H1 (cell line): ENCODE results near the gene CLEC4F. TPM values are rescaled to one million over a fixed set of nuclear protein-coding genes. Genes with fewer than 3 reads are reported as not detected.

Experiments used
- CTCF ChIA-PET: fragments of 300-600 bp; sonication (Branson Sonifier 250); formaldehyde crosslinking; loops from one replicate; lab custom pipeline; 2021; ENCODE audit not compliant: partially characterized antibody; lab: Charles Lee
- POLR2A ChIA-PET: fragments of 300-600 bp; sonication (Branson Sonifier 250); formaldehyde crosslinking; loops from one replicate; lab custom pipeline; 2021; ENCODE audit warnings: inconsistent platforms; ENCODE audit not compliant: partially characterized antibody; lab: Charles Lee
- DNase-seq, 2 experiments: peaks; one replicate each; pipeline versions ENCODE4 v3.0.0 to v3.0.0-alpha.2; 2010 to 2022; ENCODE audit warnings: low spot score in 2 of 2, low read depth in 1 of 2, mixed read lengths in 1 of 2
- FAIRE-seq: peaks from 2 replicates; lab custom pipeline; 2011; peaks lifted over from hg19 to GRCh38; lab: Jason Lieb, UNC
- H2AFZ ChIP-seq: 2 replicates; pipeline ENCODE4 v1.8.1; 2012; ENCODE audit warnings: low read length, inconsistent platforms
- H2AK5ac ChIP-seq: 2 replicates; pipeline ENCODE4 v1.6.1; 2013; ENCODE audit warnings: low read depth, low read length
- H2BK120ac ChIP-seq: replicated peaks from 2 replicates; pipeline ENCODE3; 2013; ENCODE audit warnings: low read depth, low read length, inconsistent platforms
- H2BK12ac ChIP-seq: 2 replicates; pipeline ENCODE4 v1.6.1; 2013; ENCODE audit warnings: low read depth, low read length
- H2BK15ac ChIP-seq: 2 replicates; pipeline ENCODE4 v1.6.1; 2013; ENCODE audit warnings: low read length
- H2BK20ac ChIP-seq: 2 replicates; pipeline ENCODE4 v1.6.1; 2013; ENCODE audit warnings: low read length
- H2BK5ac ChIP-seq: 2 replicates; pipeline ENCODE4 v1.6.1; 2013; ENCODE audit warnings: low read depth, low read length
- H3K14ac ChIP-seq: 2 replicates; pipeline ENCODE4 v1.6.1; 2013; ENCODE audit warnings: inconsistent platforms; ENCODE audit not compliant: insufficient read length
- H3K18ac ChIP-seq: 2 replicates; pipeline ENCODE4 v1.6.1; 2013; ENCODE audit warnings: low read length; ENCODE audit errors: extremely low read depth
- H3K23ac ChIP-seq: 2 replicates; pipeline ENCODE4 v1.6.1; 2013; ENCODE audit warnings: inconsistent platforms; ENCODE audit not compliant: insufficient read length
- H3K23me2 ChIP-seq: 2 replicates; pipeline ENCODE4 v1.6.1; 2013; ENCODE audit warnings: low read depth, low read length
- H3K27ac ChIP-seq: 2 replicates; pipeline ENCODE4 v1.6.1; 2011; ENCODE audit warnings: low read depth, low read length, inconsistent platforms
- H3K27me3 ChIP-seq, 4 experiments: replicated peaks in 1 of 4; 1 replicate in 1 of 4; 2 replicates in 3 of 4; pipeline versions ENCODE4 v1.6.1 to v1.8.1; 2011 to 2013; ENCODE audit warnings: low read length in 3 of 4, mild to moderate bottlenecking in 3 of 4, inconsistent platforms in 2 of 4, mixed read lengths in 2 of 4, moderate library complexity in 1 of 4; ENCODE audit not compliant: control insufficient read depth in 3 of 4, insufficient read depth in 3 of 4; ENCODE audit errors: extremely low read depth in 1 of 4
- H3K36me3 ChIP-seq, 4 experiments: 2 replicates each; pipeline versions ENCODE4 v1.6.1 to v1.8.1; 2011 to 2013; ENCODE audit warnings: mild to moderate bottlenecking in 4 of 4, low read length in 3 of 4, moderate library complexity in 2 of 4, control low read depth in 1 of 4, inconsistent platforms in 1 of 4; ENCODE audit not compliant: insufficient read depth in 4 of 4, control insufficient read depth in 2 of 4
- H3K4ac ChIP-seq: replicated peaks from 2 replicates; pipeline ENCODE3; 2013; ENCODE audit warnings: low read length, low read depth, mixed read lengths, inconsistent platforms; ENCODE audit not compliant: insufficient read length
- H3K4me1 ChIP-seq, 4 experiments: replicated peaks in 1 of 4; 1 replicate in 1 of 4; 2 replicates in 3 of 4; pipeline versions ENCODE4 v1.6.1 to v1.8.1; 2011 to 2013; ENCODE audit warnings: low read length in 3 of 4, inconsistent platforms in 2 of 4, mixed read lengths in 1 of 4; ENCODE audit not compliant: insufficient read depth in 4 of 4, control insufficient read depth in 3 of 4
- H3K4me2 ChIP-seq, 2 experiments: 2 replicates each; pipeline versions ENCODE4 v1.6.1 to v1.8.1; 2011 to 2013; ENCODE audit warnings: low read depth in 2 of 2, low read length in 2 of 2, control low read depth in 1 of 2, inconsistent platforms in 1 of 2, mild to moderate bottlenecking in 1 of 2; ENCODE audit not compliant: insufficient read depth in 1 of 2
- H3K4me3 ChIP-seq, 4 experiments: fragments of 200-600, 300-600 bp in 1 of 4; sonication (generic), shearing (Covaris generic), sonication (Bioruptor Twin) in 1 of 4; 2 replicates each; pipeline versions ENCODE4 v1.5.1 to v1.8.1; 2011 to 2016; ENCODE audit warnings: low read length in 4 of 4, low read depth in 3 of 4, control low read depth in 2 of 4, inconsistent platforms in 2 of 4, mild to moderate bottlenecking in 2 of 4, mixed read lengths in 1 of 4, moderate library complexity in 1 of 4; ENCODE audit not compliant: insufficient read depth in 2 of 4; ENCODE audit errors: extremely low read depth in 1 of 4
- H3K56ac ChIP-seq: replicated peaks from 2 replicates; pipeline ENCODE3; 2013; ENCODE audit warnings: low read depth, mild to moderate bottlenecking, mixed read lengths, low read length, inconsistent platforms; ENCODE audit not compliant: insufficient read length
- H3K79me1 ChIP-seq: 2 replicates; pipeline ENCODE4 v1.6.1; 2013; ENCODE audit warnings: low read depth, low read length, control low read depth
- H3K79me2 ChIP-seq, 2 experiments: 2 replicates each; pipeline versions ENCODE4 v1.6.1 to v1.8.1; 2012 to 2013; ENCODE audit warnings: low read length in 2 of 2, mild to moderate bottlenecking in 2 of 2, inconsistent platforms in 1 of 2; ENCODE audit not compliant: insufficient read depth in 2 of 2, control insufficient read depth in 1 of 2
- H3K9ac ChIP-seq, 4 experiments: replicated peaks in 1 of 4; 1 replicate in 1 of 4; 2 replicates in 3 of 4; pipeline versions ENCODE4 v1.6.1 to v1.8.1; 2011 to 2013; ENCODE audit warnings: low read depth in 3 of 4, low read length in 3 of 4, control low read depth in 2 of 4, mild to moderate bottlenecking in 2 of 4, moderate library complexity in 2 of 4, inconsistent platforms in 1 of 4; ENCODE audit errors: extremely low read depth in 1 of 4
- H3K9me3 ChIP-seq, 2 experiments: 2 replicates each; pipeline versions ENCODE4 v1.6.1 to v1.8.1; 2012 to 2013; ENCODE audit warnings: mild to moderate bottlenecking in 2 of 2, moderate library complexity in 2 of 2, control low read depth in 1 of 2, inconsistent platforms in 1 of 2, low read depth in 1 of 2, low read length in 1 of 2, mixed read lengths in 1 of 2; ENCODE audit not compliant: insufficient read depth in 2 of 2
- H4K20me1 ChIP-seq, 2 experiments: replicated peaks in 1 of 2; 2 replicates each; pipeline versions ENCODE3 to v1.8.1; 2011 to 2013; ENCODE audit warnings: inconsistent platforms in 2 of 2, low read length in 2 of 2, mild to moderate bottlenecking in 1 of 2; ENCODE audit not compliant: insufficient read depth in 2 of 2, control insufficient read depth in 1 of 2
- H4K5ac ChIP-seq: 2 replicates; pipeline ENCODE4 v1.6.1; 2013; ENCODE audit warnings: low read length, low read depth, mixed read lengths, inconsistent platforms; ENCODE audit not compliant: insufficient read length
- H4K8ac ChIP-seq: 2 replicates; pipeline ENCODE4 v1.8.0; 2013; ENCODE audit warnings: mild to moderate bottlenecking, moderate library complexity, low read length, inconsistent platforms; ENCODE audit not compliant: insufficient read depth; ENCODE audit errors: extremely low read depth
- H4K91ac ChIP-seq: replicated peaks from 2 replicates; pipeline ENCODE3; 2013; ENCODE audit warnings: low read length, mixed read lengths, inconsistent platforms; ENCODE audit not compliant: insufficient read length
- EGR1 ChIP-seq: IDR thresholded peaks from 2 replicates; pipeline ENCODE4 v1.6.1; 2011; ENCODE audit warnings: low read depth, low read length, borderline replicate concordance
- JUN ChIP-seq: IDR thresholded peaks from 2 replicates; pipeline ENCODE4 v1.6.1; 2011; ENCODE audit warnings: low read depth, mild to moderate bottlenecking, improper control_type of control experiment, low read length
- RAD21 ChIP-seq, 2 experiments: IDR thresholded peaks in 1 of 2; conservative IDR thresholded peaks in 1 of 2; 2 replicates each; pipeline ENCODE4 v1.6.1; 2011; ENCODE audit warnings: low read depth in 2 of 2, low read length in 2 of 2, improper control_type of control experiment in 1 of 2, inconsistent platforms in 1 of 2, mild to moderate bottlenecking in 1 of 2, moderate library complexity in 1 of 2
- RFX5 ChIP-seq: IDR thresholded peaks from 2 replicates; pipeline ENCODE4 v1.6.1; 2011; ENCODE audit warnings: low read depth, low read length, improper control_type of control experiment, borderline replicate concordance
- SAP30 ChIP-seq: fragments of 300-600 bp; sonication (generic); IDR thresholded peaks from 2 replicates; pipeline ENCODE4 v1.7.1; 2012; ENCODE audit warnings: low read length, moderate library complexity, mild to moderate bottlenecking, inconsistent platforms; ENCODE audit not compliant: insufficient read depth, insufficient replicate concordance
- SIRT6 ChIP-seq: IDR thresholded peaks from one replicate; pipeline ENCODE4 v1.7.1; 2012; ENCODE audit warnings: low read length, inconsistent platforms
- WGBS, 2 experiments: shearing (Covaris generic) in 1 of 2; methylation state at CpG; one replicate each; pipeline versions ENCODE4 v1.1.6 to v1.1.7; 2013 to 2015; ENCODE audit warnings: low lambda C conversion rate in 2 of 2, mixed read lengths in 2 of 2, inconsistent platforms in 1 of 2, low coverage in 1 of 2, missing lambda C conversion rate in 1 of 2; ENCODE audit not compliant: insufficient replicate concordance in 2 of 2, insufficient coverage in 1 of 2, insufficient read length in 1 of 2; ENCODE audit errors: extremely low coverage in 1 of 2, missing lambda C conversion rate in 1 of 2; 5-methylcytosine and 5-hydroxymethylcytosine counted together
- polyA plus RNA-seq, 7 experiments: library from polyadenylated mRNA; depleted of rRNA in 3 of 7; stranded (reverse) in 5 of 7; unstranded in 2 of 7; fragments of >200 nt in 5 of 7; fragments of 200-250 nt in 2 of 7; gene quantifications; 1 replicate in 5 of 7; 2 replicates in 1 of 7; 4 replicates in 1 of 7; pipeline versions ENCODE4 v1.2.1 to v1.2.3, GENCODE V29; 2011 to 2013; ENCODE audit warnings: missing spikeins in 2 of 7, mixed read lengths in 2 of 7
- total RNA-seq: library from RNA; stranded (reverse); fragmentation: NEBNext Ultra II Directional; extraction: Animal tissue kit (Norgen Biotek cat#: 25700); gene quantifications from 2 replicates; pipeline ENCODE4 v1.2.1, GENCODE V29; 2021
- TF ChIP-seq, protein P1 (sequence below): IDR thresholded peaks from 2 replicates; pipeline ENCODE4 v1.6.1; 2011; ENCODE audit warnings: low read depth, mild to moderate bottlenecking, low read length; ENCODE audit not compliant: insufficient read depth

Gene CLEC4F
- total and polyA plus RNA-seq, 2 of the 8 experiments (the other 6 are each of a cell fraction or from before 2014, with no cell fraction given) = not detected

DNA sequence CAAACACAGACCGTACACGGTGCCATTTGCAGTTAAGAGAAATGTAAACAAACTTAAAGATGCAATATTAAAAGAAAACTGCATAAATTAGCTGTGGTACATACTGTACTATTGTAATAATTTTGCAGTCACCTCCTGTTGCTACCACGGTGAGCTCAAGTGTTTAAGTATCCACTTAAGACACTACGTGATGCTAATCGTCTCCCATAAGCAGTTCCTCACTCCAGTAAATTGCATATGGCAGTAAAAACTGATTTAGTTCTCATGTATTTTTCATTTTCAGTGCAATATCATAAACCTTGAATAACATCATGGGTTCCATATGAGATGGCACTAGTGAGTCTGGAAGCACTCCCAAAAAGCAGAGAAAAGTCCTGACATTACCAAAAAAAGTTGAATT is 14.4 kb downstream of the CLEC4F start:
- H4K91ac ChIP-seq = no peak overlapping the region
- H3K79me2 ChIP-seq = no peaks in the 10 kb centered on the region
- CTCF ChIA-PET = interaction anchor here (1.0 to 2.0 kb wide), 4 partner anchors 12 to 65 kb away, joined by 3 to 6 read pairs (median 4); no protein-coding TSS in a partner anchor
- H3K9me3 ChIP-seq = no peaks in the 10 kb centered on the region
- H2AK5ac ChIP-seq = no peak overlapping the region
- FAIRE-seq (no peak), DNase-seq (no peak)
- no peak overlapping the region for H3K9ac ChIP-seq
- peaks cover 0 to 2% of the 10 kb centered on the region in 2 experiments for H4K20me1 ChIP-seq
- H3K4ac ChIP-seq = no peak overlapping the region
- peaks cover 0 to 4% (median 2%) of the 10 kb centered on the region in 4 experiments; a peak in 3 of 7 replicates for H3K27me3 ChIP-seq
- no peak overlapping the region for H2BK20ac ChIP-seq
- H4K8ac ChIP-seq = no peak overlapping the region
- H3K56ac ChIP-seq = no peak overlapping the region
- TF ChIP-seq EGR1 (no peak), SAP30 (no peak), SIRT6 (no peak), RFX5 (no peak), JUN (no peak), RAD21 (IDR thresholded peaks at IDR 0.05 in 1 of 2, conservative IDR thresholded peaks at IDR 0.05 in 1 of 2; ENCODE audit: low read depth in 2 of 2, low read length in 2 of 2) (no peak)
- TF ChIP-seq, protein P1, sequence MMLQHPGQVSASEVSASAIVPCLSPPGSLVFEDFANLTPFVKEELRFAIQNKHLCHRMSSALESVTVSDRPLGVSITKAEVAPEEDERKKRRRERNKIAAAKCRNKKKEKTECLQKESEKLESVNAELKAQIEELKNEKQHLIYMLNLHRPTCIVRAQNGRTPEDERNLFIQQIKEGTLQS = no peak
- no peaks in the 10 kb centered on the region for H3K36me3 ChIP-seq
- H2BK5ac ChIP-seq = no peak overlapping the region
- no peak overlapping the region for H2BK15ac ChIP-seq
- no peak overlapping the region for H3K27ac ChIP-seq
- POLR2A ChIA-PET = interaction anchor here (0.7 kb wide), 1 partner anchor 123 kb away, joined by 3 read pairs; no protein-coding TSS in a partner anchor
- no peak overlapping the region for H4K5ac ChIP-seq
- 89% methylated on average over 5 of the region's 5 CpGs; no CpG with 5 or more reads in 1 of the 2 experiments for WGBS, 2 experiments
- no peak overlapping the region for H3K18ac ChIP-seq
- no peak overlapping the region for H2BK12ac ChIP-seq
- no peaks in the 10 kb centered on the region for H3K79me1 ChIP-seq
- H3K23me2 ChIP-seq = no peaks in the 10 kb centered on the region
- no peaks in the 10 kb centered on the region for H3K4me1 ChIP-seq
- no peak overlapping the region for H2AFZ ChIP-seq
- no peak overlapping the region for H3K14ac ChIP-seq
- H3K4me3 ChIP-seq = no peak overlapping the region
- H3K4me2 ChIP-seq = no peak overlapping the region
- H3K23ac ChIP-seq = no peak overlapping the region
- H2BK120ac ChIP-seq = no peak overlapping the region
